Cerebellar nuclear complex (tissue), 1 donor: ENCODE data around the gene CERS4.
A peak's percentile ranks its signal among the peaks of the same experiment; 100 is the strongest.
"Not testable (repeated sequence)": the region's sequence is repeated elsewhere in the genome, so short reads cannot be mapped to it uniquely, and the experiment has no call there.

Experiments
- DNase-seq, 2 experiments: peaks; one replicate each; lab custom pipeline; 2025; lab: John Stamatoyannopoulos, UW

CERS4 gene

DNA sequence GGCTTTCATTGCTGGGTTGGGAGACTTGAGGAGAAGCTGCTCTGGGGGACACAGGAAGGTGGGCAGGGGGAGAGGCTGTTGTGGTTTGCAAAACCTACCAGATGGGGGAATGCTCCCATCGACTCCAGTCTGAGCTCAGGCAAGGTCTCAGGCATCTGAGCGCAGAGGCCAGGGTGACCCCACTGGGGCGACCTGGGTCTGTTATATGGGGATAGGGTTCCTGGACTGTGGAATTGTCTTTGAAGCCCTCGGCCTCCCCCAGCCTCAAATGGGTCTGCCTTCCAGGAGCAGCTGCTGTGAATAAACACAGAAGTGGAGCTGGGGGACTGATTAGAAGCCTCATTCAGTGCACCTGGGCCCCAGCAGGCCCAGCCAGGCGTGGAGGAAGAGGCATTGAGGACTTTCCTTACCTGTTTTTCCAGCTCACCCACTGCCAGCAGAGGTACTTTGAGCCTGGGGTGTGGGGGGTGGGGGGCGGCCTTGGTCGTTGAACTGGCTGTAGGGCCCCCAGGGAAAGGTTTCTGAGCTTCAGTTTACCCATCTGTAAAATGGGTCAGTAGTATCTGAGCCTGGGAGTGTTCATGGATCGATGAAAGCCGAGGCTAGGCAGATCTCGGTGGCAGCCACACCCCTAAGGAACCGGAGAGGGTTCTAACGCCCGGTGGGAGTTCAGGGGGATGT is 1.4 kb downstream of the CERS4 start:
- DNase-seq: no peak

DNA sequence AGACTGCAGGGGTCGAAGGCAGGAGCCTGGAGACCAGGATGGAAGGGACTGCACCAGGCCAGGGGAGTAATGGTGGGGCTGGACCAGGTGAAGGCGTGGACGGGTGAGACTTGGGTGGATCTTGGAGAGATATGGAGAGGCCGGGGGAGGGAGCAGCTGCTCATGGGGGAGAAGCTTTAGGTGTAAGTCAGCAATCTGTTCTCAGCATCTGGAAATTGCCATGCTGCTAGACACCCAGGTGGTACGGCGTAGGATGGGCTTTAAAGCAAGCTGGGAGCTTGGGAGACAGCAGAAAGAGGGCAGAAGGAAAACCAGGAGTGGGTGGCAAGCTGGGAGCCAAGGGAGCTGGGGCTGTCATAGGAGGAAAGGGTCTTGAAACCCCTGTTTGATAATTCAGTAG is 3.0 kb downstream of the CERS4 start:
- DNase-seq: no peak

DNA sequence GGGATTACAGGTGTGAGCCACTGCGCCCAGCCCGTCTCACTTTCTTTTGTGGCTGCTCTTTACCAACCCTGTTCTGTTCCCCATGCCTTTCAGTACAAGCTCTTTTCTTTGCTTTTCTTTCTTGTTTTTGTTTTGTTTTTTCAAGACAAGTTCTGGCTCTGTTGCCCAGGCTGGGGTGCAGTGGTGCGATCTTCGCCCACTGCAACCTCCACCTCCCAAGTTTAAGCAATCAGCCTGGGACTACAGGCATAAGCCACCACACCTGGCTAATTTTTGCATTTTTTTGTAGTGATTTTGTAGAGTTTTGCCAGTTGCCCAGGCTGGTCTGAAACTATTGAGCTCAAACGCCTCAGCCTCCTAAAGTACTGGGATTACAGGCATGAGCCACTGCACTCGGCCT is 3.7 kb downstream of the CERS4 start:
- no peak for DNase-seq

DNA sequence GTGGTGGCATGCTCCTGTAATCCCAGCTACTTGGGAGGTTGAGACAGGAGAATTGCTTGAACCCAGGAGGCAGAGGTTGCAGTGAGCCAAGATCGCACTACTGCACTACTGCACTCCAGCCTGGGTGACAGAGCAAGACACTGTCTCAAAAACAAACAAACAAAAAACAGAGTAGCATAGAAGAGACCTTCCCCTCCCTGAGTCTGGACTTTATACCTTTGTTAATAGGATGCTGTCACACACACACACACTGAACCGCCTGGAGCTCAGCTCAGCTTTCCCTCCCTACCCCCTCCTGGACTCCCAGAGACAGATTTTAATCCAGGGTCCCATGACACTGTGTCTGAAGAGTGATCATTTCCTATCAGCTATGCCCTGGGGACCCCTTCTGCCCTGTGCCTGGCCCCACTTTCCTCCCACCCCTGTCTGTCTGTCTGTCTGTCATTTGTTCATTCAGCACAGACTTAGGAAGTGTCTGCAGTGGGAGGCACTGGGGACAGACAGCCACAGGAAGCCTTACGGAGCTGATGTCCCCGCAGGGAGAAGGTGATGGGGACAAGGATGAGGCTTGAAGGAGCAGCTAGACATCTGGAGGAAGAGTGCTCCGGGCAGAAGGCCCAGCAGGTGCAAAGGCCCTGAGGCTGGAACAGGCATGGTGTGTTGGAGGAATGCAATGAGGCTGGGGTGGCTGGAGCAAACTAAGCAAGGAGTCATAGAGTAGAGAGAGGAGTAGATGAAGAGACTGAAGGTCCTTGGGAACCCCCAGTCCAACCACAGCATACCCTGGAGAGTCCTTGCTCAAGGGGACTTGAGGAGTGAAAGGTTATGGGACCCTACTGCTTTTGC is 4.9 kb downstream of the CERS4 start:
- DNase-seq: no peak

DNA sequence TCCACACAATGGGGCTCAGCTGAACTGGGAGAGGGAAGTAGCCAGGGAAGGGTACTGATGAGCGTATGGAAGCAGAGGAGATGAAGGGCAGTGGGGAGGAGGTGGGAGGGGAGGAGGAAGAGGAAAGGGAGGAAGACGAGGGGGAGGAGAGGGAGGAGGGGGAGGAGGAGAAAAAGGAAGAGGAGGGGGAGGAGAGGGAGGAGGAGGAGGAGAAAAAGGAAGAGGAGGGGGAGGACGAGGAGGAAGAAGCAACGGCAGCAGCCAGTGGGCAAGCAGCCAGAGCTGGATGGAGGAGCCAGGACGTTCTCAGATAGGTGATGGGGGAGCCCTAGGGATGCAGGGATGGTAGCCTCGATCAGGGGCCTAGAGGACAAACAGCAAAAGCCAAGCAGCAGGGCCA is 5.6 kb downstream of the CERS4 start:
- no peak for DNase-seq

DNA sequence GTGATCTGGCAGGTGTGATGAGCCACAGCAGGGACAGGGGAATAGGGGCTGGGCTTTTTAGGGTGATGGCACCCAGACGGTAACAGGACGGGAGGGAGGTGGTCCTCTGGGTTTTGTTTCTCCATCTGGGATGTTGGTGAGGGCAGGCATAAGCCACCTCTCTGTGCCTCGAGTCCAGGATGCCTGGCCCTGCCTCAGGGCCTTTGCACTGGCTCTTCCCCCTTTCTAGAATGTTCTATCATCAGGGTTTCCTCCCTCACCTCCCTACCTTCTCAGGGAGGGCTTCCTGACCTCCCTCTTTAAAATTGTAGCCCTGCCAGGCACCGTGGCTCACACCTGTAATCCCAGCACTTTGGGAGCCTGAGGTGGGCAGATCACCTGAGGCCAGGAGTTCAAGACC is 6.6 kb downstream of the CERS4 start:
- DNase-seq: no peak

DNA sequence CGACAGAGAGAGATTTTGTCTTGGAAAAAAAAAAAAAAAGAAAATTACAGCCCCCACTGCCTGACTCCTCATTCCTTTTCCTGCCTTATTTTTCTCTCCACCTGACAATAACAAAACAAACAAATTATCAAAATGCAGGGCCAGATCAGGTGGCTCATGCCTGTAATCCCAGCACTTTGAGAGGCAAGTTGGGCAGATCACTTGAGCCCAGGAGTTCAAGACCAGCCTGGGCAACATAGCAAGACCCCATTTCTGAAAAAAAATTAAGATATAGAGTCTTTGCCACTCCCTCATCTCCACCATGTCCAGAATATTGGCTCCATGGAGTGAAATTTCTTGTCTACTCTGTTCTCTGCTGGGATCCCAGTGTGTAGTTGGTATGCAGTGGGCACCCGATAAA is 7.2 kb downstream of the CERS4 start:
- DNase-seq: no peak

DNA sequence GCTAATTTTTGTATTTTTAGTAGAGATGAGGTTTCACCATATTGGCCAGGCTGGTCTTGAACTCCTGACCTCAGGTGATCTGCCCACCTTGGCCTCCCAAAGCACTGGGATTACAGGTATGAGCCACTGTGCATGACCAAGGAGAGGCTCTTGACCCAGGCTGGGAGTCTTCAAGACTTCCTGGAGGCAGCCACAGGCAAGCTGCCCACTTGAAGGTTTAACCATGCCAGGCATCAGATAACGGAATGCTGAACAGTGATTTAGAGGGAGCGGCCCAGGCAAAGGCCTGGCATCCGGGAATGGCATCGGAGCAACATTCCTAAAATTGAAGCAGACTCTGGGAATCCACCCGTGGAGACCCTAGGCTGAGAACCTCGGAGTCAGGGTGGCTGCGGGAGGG is 9.0 kb downstream of the CERS4 start:
- not testable (repeated sequence) for DNase-seq

DNA sequence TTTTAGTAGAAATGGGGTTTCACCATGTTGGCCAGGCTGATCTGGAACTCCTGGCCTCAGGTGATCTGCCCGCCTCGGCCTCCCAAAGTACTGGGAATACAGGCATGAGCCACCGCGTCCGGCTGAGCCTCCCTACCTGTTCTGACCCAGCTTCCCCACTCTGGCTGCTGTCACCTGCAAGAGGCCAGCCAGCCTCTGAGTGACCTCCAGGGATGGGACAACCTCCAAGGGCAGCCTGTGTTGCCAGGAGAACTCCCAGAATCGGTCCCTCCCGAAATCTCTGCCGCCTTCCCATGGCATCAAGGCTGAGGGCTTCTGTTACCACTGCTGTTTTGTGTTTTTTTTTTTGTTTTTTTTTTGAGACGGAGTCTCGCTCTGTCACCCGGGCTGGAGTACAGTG is 11.3 kb downstream of the CERS4 start:
- no peak for DNase-seq

DNA sequence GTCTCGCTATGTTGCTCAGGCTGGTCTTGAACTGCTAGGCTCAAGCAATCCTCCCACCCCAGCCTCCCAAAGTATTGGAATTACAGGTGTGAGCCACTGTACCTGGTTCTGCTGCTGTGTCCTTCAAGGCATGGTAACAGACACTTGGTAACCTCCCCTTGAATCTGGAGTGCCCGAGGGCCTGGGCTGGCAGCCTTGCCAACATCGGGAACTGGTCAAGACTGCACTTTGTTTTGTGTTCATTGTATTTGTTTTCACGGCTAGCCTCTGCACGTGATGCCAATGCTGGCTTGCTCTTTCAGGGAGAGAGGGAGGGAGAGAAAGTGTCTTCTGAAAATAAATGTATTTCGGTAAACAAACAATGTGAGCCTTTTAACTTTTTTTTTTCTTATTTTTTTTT is 12.0 kb downstream of the CERS4 start:
- DNase-seq: no peak

DNA sequence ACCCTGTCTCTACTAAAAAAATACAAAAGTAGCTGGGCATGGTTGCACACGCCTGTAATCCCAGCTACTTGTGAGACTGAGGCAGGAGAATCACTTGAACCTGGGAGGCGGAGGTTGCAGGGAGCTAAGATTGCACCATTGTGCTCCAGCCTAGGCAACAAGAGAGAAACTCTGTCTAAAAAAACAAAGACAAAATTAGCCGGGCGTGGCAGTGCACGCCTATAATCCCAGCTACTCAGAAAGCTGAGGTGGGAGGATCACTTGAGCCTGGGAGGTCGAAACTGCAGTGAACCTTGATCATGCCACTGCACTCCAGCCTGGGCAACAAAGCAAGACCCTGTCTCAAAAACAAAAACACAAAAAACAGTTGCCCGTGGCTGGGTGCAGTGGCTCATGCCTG is 14.3 kb downstream of the CERS4 start:
- not testable (repeated sequence) for DNase-seq

DNA sequence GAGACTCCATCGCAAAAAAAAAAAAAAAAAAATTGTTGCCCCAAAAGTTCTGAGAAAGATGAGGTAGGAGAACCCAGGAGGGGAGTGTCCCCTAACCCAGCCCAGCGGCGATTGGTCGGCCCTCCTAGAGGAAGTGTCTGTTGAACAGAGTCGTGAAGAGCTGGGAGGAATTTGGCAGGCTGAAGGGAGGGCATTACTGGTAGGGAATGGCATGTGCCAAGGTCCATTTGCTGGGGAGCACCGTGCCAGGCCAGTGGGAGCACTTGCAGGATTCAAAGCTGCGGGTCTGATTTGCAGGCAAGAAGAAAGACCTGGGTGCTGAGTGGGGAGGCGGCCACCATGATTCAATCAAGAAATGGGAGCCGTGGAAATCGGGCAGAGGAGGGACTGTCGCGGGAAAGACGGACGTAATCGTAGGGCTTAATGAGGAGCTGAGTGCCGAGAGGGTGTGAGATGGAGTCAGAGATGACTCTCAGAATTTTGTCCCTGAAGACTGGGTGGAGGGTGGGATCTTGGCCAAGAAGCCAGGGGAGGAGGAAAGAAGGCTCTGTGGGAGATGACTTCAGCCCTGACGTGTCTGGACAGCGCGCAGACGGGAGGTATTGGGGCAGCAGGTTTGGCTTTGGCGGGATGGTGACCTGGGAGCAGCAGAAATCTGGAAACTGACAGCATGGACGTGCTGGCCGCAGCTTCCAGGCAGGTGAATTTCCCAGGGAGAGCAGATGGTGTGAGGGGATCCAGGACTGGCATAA is 15.4 kb downstream of the CERS4 start:
- DNase-seq: peak in 1 of 2 experiments; percentile 87

DNA sequence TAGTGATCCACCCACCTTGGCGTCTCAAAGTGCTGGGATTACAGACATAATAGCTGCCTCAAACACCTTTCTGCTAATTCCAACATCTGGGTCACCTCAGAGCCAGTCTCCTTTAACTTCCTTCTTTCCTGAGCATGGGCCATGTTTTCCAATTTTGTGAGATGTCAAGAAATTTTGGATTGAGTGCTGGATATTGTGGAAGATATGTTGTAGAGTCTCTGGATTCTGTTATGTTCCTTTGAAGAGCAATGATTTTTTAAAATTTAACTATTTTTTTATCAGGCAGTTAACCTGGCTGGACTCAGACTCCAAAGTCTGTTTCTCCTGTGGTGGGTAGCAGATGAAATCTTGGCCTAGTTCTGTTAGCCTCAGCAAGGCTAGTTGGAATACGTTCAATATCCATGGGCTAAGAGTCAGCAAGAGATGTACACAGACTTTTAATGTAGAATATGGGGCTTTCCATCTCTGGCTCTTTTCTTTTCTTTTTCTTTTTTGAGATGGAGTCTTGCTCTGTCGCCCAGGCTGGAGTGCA is 22.0 kb downstream of the CERS4 start:
- DNase-seq: no peak

DNA sequence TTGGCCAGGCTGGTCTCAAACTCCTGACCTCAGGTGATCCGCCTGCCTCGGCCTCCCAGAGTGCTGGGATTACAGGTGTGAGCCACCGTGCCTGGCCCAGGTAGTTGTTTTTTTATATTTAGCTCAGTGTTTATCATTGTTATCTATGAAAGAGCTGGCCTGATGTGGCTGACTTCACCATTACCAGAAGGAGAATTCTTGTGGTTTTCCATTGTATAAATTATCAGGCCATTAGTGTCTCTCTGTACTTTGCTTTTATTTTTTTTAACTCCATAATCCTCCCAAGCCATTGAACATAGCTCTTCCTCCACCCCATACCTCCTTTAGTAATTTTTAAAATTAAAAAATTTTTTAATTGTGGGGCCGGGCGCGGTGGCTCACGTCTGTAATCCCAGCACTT is 24.2 kb downstream of the CERS4 start:
- no peak for DNase-seq

DNA sequence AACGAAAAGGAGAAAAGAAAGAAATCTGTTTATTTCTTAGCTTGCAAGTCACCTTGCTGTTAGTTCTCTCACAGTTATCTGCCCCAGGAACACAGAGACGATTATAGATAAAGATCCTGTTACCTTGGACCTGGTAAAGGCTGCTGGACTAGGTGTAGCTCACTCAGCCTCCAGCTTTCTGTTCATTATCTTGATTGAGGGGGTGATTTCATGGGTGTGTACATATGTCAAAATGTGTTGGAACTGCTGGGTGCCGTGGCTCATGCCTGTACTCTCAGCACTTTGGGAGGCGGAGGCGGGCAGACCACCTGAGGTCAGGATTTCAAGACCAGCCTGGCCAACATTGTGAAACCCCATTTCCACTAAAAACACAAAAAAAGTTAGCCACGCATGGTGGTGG is 27.9 kb downstream of the CERS4 start:
- DNase-seq: no peak

DNA sequence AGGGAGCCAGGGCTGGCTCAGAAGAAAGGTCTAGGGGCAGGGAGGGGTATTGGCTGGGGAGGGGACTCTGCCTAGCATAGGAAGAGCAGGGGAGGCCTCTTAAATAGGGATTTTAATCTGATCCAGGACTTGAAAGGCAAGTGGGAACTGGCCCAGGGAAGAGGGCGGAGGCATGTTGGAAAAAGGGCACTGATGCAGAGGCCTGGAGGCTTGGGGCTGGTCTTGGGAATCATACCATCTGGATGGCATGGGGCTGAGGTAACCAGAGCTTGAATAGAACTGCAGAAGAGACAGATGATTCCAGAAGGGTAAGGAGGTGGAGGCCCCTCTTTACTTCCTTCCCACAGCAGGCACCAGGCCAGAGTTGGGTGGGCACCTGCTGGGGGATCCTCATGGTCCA is 29.1 kb downstream of the CERS4 start:
- no peak for DNase-seq

DNA sequence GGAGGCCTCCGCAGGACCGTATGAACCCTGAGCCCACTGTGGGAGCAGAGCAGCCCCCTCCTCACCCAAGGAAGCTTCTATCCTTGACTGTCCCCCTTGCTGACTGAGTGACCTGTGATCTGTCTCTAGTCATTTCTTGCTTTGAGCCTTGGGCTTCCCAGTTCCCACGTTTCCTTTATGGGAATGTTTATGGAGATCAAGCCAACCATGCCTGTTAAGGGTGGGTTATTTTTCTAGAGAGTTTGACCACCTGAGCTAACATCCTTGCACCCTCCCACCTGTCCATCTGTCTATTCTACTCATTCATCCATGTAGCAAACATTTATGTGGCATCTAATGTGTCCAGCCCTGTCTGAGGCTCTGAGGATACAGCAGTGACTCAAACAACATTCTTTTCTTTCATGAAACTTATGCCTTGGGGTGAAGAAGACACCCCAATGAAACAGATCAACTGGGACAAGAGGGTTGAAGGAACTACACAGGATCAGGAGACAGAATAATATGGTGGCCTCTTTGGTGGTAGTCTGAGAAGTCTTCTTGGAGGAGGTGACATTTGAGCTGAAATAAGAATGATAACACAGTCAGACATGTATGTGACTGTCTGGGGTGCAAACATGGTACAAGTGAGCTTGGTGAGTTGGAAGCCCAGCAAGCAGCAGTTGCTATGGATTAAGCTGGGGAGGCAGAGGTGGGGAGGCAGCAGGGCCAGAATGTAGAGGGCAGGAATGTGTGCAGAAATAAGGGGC is 30.5 kb downstream of the CERS4 start:
- DNase-seq: no peak

DNA sequence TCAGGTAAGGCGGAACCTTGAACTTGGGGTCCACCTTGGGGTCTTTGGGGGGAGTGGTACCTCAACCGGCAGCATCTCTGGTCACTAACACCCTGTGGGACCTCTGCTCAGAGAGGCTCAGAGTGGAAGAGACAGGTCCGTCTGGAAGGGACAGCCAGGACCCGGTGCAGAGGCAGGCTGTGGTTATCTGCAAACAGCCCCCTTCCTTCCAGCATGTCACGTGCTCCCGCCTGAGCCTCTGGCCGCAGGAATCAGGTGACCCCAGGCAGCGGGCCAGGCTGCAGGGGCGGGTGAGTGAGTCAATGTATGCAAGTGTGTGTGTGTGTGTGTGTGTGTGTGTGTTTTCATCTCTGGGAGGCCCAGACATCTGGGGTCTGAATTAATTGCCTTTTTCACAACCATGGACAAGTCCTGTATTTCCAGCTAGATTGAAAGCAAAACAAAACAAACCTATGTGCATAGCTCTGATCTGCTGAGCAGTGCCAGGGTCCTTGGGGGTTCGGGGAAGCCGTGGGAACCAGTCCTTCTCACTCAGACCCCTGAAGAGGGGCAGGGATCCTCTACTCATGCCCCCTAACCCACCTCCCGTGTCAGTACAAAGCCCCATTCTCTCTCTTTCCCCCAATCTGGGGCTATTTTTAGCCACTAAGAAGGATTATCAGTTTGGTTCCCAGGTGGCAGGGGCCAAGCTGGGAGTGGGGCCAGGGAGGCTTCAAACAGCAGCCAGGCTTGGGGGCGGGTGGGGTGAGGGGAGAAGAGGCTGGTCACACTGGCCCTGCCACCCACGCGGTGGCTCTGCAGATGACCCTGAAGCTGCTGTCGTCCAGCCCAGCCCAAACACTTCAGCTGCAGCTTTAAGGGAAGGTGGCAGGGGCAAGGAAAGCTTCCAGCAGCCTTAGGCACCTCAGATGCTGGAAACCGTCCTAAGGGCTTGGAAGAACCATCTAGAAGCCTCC is 31.4 kb downstream of the CERS4 start:
- DNase-seq: no peak

DNA sequence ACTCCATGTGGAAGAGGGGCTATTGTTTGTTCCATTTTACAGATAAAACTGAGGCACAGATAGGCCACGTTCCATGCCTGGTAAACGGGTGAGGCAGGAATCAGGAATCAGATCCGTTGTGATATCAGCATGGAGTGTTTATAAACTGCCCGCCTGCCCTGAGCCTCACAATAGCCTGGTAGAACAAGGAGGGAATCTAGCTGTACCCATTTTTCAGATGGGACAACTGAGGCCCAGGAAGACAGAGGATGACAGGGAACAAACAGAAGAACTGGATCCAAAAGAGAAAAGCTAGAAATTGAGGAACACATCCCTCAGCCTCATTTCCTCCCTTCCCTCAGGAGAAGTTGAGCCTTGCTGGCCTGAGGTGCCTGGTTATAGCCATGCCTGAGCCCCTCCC is 32.5 kb downstream of the CERS4 start:
- DNase-seq: no peak

DNA sequence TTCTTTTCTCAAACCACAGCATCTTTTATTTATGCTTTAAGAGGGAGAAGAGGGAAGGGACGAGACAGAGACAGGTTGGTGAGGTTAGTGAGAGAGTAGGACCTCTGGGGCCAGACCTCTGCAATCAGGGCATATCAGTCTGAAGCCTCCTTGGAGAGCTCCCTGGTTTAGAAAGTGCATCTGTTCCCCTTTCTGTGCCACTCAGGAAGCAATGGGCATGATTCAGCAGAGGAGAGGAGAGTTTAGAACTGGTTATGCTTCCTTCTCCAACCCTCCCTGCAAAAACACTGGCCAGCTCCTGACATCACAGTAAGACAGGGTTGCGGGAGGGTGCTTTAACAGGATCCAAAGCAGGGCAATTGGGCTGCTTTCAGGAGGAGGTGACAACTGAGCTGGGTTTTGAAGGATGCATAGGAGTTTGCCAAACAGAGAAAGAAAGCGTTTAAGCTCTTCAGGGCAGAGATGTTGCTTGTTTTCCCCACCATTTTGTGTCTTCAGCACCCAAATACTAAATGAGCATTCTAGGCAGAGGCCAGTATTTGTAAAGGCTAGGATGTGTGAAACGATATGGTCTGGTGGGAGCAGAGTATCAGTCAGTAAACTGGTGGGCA is 33.1 kb downstream of the CERS4 start:
- no peak for DNase-seq
